ENCODE data around the gene SLC5A7.

Gene SLC5A7

GRCh38 chr2:107986278-107987217 lies at the start of gene SLC5A7:
Gene SLC5A7, plus strand, starts transcription at chr2:107986524. Its CDS starts 1,632 bp downstream, at chr2:107988156.
- no peak for DNase-seq

GRCh38 chr2:107961395-107961794 lies 24.9 kb upstream of the SLC5A7 start:
- DNase-seq = no peak

GRCh38 chr2:107964185-107964584 lies 22.1 kb upstream of the SLC5A7 start:
- no peak for DNase-seq

GRCh38 chr2:107984707-107985106 lies 1.6 kb upstream of the SLC5A7 start:
- no peak for DNase-seq

GRCh38 chr2:107988108-107988507 lies 1.8 kb downstream of the SLC5A7 start:
- DNase-seq = no peak

- no peak for DNase-seq
Measured at GRCh38 chr2:107989445-107989844, 3.1 kb downstream of the SLC5A7 start.

GRCh38 chr2:107990718-107991117 lies 4.4 kb downstream of the SLC5A7 start:
- no peak for DNase-seq

GRCh38 chr2:107992069-107992468 lies 5.7 kb downstream of the SLC5A7 start:
- no peak for DNase-seq

- no peak for DNase-seq
Measured at GRCh38 chr2:107999158-107999557, 12.8 kb downstream of the SLC5A7 start.

GRCh38 chr2:108010912-108011591 lies 24.7 kb downstream of the SLC5A7 start:
- DNase-seq = no peak

- DNase-seq = no peak
Measured at GRCh38 chr2:108013305-108013704, 27.0 kb downstream of the SLC5A7 start.

- no peak for DNase-seq
Measured at GRCh38 chr2:108022628-108023027, 36.3 kb downstream of the SLC5A7 start.

- DNase-seq = no peak
Measured at GRCh38 chr2:108023776-108024175, 37.5 kb downstream of the SLC5A7 start.

- no peak for DNase-seq
Measured at GRCh38 chr2:108026092-108026794, 39.9 kb downstream of the SLC5A7 start.

- DNase-seq = no peak
Measured at GRCh38 chr2:108029496-108029895, 43.2 kb downstream of the SLC5A7 start.

GRCh38 chr2:108029912-108030311 lies 43.6 kb downstream of the SLC5A7 start:
- DNase-seq = no peak

- no peak for DNase-seq
Measured at GRCh38 chr2:108031471-108031941, 45.2 kb downstream of the SLC5A7 start.

- DNase-seq = no peak
Measured at GRCh38 chr2:108034843-108035242, 48.5 kb downstream of the SLC5A7 start.

GRCh38 chr2:108048752-108049151 lies 62.4 kb downstream of the SLC5A7 start:
- no peak for DNase-seq

- DNase-seq = no peak
Measured at GRCh38 chr2:108058576-108059137, 72.3 kb downstream of the SLC5A7 start.

GRCh38 chr2:108061439-108062042 lies 75.2 kb downstream of the SLC5A7 start:
- DNase-seq = no peak
